Fibroblast of lung (primary cell): ENCODE results near the gene KRT16. TPM values are rescaled to one million over a fixed set of nuclear protein-coding genes. Genes with fewer than 3 reads are reported as not detected.

Experiments
- DNase-seq, 2 donors: peaks; one replicate each; pipeline versions ENCODE4 v3.0.0 to v3.0.0-alpha.2; 2010; ENCODE audit warnings: low read depth in 2 of 2
- H2AFZ ChIP-seq: 2 replicates; pipeline ENCODE4 v1.5.1; 2012; ENCODE audit warnings: low read length, control low read depth, inconsistent platforms
- H3K27ac ChIP-seq: 2 replicates; pipeline ENCODE4 v1.5.1; 2011; ENCODE audit warnings: low read length, control low read depth; ENCODE audit not compliant: insufficient read depth
- H3K27me3 ChIP-seq: 2 replicates; pipeline ENCODE4 v1.5.1; 2011; ENCODE audit warnings: mild to moderate bottlenecking, low read length; ENCODE audit not compliant: control insufficient read depth, insufficient read depth
- H3K36me3 ChIP-seq: 2 replicates; pipeline ENCODE4 v1.5.1; 2011; ENCODE audit warnings: low read length; ENCODE audit not compliant: control insufficient read depth, insufficient read depth
- H3K4me1 ChIP-seq: 2 replicates; pipeline ENCODE4 v1.5.1; 2011; ENCODE audit warnings: low read length; ENCODE audit not compliant: control insufficient read depth, insufficient read depth; ENCODE audit errors: extremely low read depth
- H3K4me2 ChIP-seq: 2 replicates; pipeline ENCODE4 v1.5.1; 2011; ENCODE audit warnings: low read length, control low read depth; ENCODE audit not compliant: insufficient read depth; ENCODE audit errors: extremely low read depth
- H3K4me3 ChIP-seq, 4 experiments: fragments of 200-600 bp in 1 of 4; sonication (generic) in 1 of 4; replicated peaks in 1 of 4; 2 replicates each; pipeline ENCODE4 v1.5.1; 2011 to 2016; ENCODE audit warnings: low read length in 4 of 4, low read depth in 3 of 4, mild to moderate bottlenecking in 3 of 4, control low read depth in 2 of 4, inconsistent platforms in 1 of 4, mixed read lengths in 1 of 4; ENCODE audit not compliant: insufficient read depth in 1 of 4; ENCODE audit errors: control extremely low read depth in 1 of 4
- H3K79me2 ChIP-seq: 2 replicates; pipeline ENCODE4 v1.5.1; 2012; ENCODE audit warnings: mild to moderate bottlenecking, low read length, inconsistent platforms; ENCODE audit not compliant: control insufficient read depth, insufficient read depth
- H3K9ac ChIP-seq: 2 replicates; pipeline ENCODE4 v1.5.1; 2011; ENCODE audit warnings: mild to moderate bottlenecking, low read length, control low read depth; ENCODE audit not compliant: insufficient read depth
- H3K9me3 ChIP-seq: 2 replicates; pipeline ENCODE4 v1.5.1; 2012; ENCODE audit warnings: low read depth, low read length; ENCODE audit not compliant: control insufficient read depth, insufficient read depth
- H4K20me1 ChIP-seq: 2 replicates; pipeline ENCODE4 v1.5.1; 2011; ENCODE audit warnings: low read length; ENCODE audit not compliant: control insufficient read depth, insufficient read depth; ENCODE audit errors: extremely low read depth
- CTCF ChIP-seq, 2 donors: IDR thresholded peaks in 1 of 2; conservative IDR thresholded peaks in 1 of 2; 1 replicate in 1 of 2; 2 replicates in 1 of 2; pipeline ENCODE4 v1.5.1; 2011 to 2012; ENCODE audit warnings: low read length in 2 of 2, control low read depth in 1 of 2, inconsistent platforms in 1 of 2, low read depth in 1 of 2, mild to moderate bottlenecking in 1 of 2
- EZH2 ChIP-seq: IDR thresholded peaks from 2 replicates; pipeline ENCODE4 v1.5.1; 2012; ENCODE audit warnings: low read length, control low read depth, mild to moderate bottlenecking; ENCODE audit errors: missing control alignments
- polyA plus RNA-seq, 2 donors: library from polyadenylated mRNA; depleted of rRNA in 1 of 2; stranded (reverse) in 1 of 2; unstranded in 1 of 2; fragments of >200 nt; gene quantifications; 2 replicates each; pipeline ENCODE4 v1.2.1, GENCODE V29; 2011 to 2012; ENCODE audit warnings: missing spikeins in 1 of 2
- total RNA-seq: library from RNA; depleted of rRNA; stranded (reverse); fragments of >200 nt; gene quantifications from 2 replicates; pipeline ENCODE4 v1.2.1, GENCODE V29; 2014

KRT16 gene
- total and polyA plus RNA-seq, 2 donors (not counting 1 experiment from before 2014, with no cell fraction given): 0.09 TPM; not detected in 1

- Histone ChIP-seq H2AFZ (no peak overlapping the region), H3K36me3 (no peaks in the 10 kb centered on the region), H3K9ac (no peak overlapping the region), H3K27ac (no peak overlapping the region), H3K27me3 (peaks cover 6% of the 10 kb centered on the region), H3K4me2 (no peak overlapping the region), H3K4me3 (no peak overlapping the region), H4K20me1 (no peaks in the 10 kb centered on the region), H3K4me1 (no peaks in the 10 kb centered on the region), H3K9me3 (no peaks in the 10 kb centered on the region), H3K79me2 (no peaks in the 10 kb centered on the region)
- no peak for DNase-seq
- TF ChIP-seq EZH2 (no peak), CTCF (conservative IDR thresholded peaks at IDR 0.05 in 1 of 2, IDR thresholded peaks at IDR 0.05 in 1 of 2; ENCODE audit: low read depth in 1 of 2, low read length in 2 of 2) (no peak)
Measured at GRCh38 chr17:41619036-41619926, 6.7 kb upstream of the KRT16 start.

GRCh38 chr17:41618341-41619035 is 5.9 kb upstream of the KRT16 start:
- no peak overlapping the region for H3K4me3 ChIP-seq
- no peak for DNase-seq
- H3K79me2 ChIP-seq: no peaks in the 10 kb centered on the region
- no peak overlapping the region for H3K27ac ChIP-seq
- H3K27me3 ChIP-seq: peaks cover 5% of the 10 kb centered on the region
- H4K20me1 ChIP-seq: no peaks in the 10 kb centered on the region
- H3K9ac ChIP-seq: no peak overlapping the region
- no peaks in the 10 kb centered on the region for H3K4me1 ChIP-seq
- TF ChIP-seq EZH2 (no peak), CTCF (conservative IDR thresholded peaks at IDR 0.05 in 1 of 2, IDR thresholded peaks at IDR 0.05 in 1 of 2; ENCODE audit: low read depth in 1 of 2, low read length in 2 of 2) (no peak)
- no peak overlapping the region for H3K4me2 ChIP-seq
- H2AFZ ChIP-seq: no peak overlapping the region
- H3K9me3 ChIP-seq: no peaks in the 10 kb centered on the region
- H3K36me3 ChIP-seq: no peaks in the 10 kb centered on the region

GRCh38 chr17:41617698-41618097 is 5.1 kb upstream of the KRT16 start:
- H2AFZ ChIP-seq: no peak overlapping the region
- TF ChIP-seq CTCF (conservative IDR thresholded peaks at IDR 0.05 in 1 of 2, IDR thresholded peaks at IDR 0.05 in 1 of 2; ENCODE audit: low read depth in 1 of 2, low read length in 2 of 2): no peak
- TF ChIP-seq EZH2: no peak
- no peaks in the 10 kb centered on the region for H4K20me1 ChIP-seq
- no peaks in the 10 kb centered on the region for H3K79me2 ChIP-seq
- peaks cover 4% of the 10 kb centered on the region for H3K27me3 ChIP-seq
- DNase-seq: no peak
- no peak overlapping the region for H3K9ac ChIP-seq
- no peak overlapping the region for H3K27ac ChIP-seq
- H3K4me3 ChIP-seq: no peak overlapping the region
- no peaks in the 10 kb centered on the region for H3K4me1 ChIP-seq
- no peak overlapping the region for H3K4me2 ChIP-seq
- no peaks in the 10 kb centered on the region for H3K9me3 ChIP-seq
- H3K36me3 ChIP-seq: no peaks in the 10 kb centered on the region
